Measurements from ENCODE around the gene TRPM2. TPM values are rescaled to one million over a fixed set of nuclear protein-coding genes. Genes with fewer than 3 reads are reported as not detected.
"Not testable (repeated sequence)": the region's sequence is repeated elsewhere in the genome, so short reads cannot be mapped to it uniquely, and the experiment has no call there.

TRPM2 gene
- total and polyA plus RNA-seq, 8 donors, result 1.3 to 10.3 (median 2.4) TPM

GRCh38 chr21:44338971-44339910, 14.2 kb upstream of the TRPM2 start, which contains the start of gene CFAP410:
TSS of gene CFAP410 (minus strand) at chr21:44339390. CDS start at chr21:44339194, 196 bp downstream.
- Histone ChIP-seq H3K27ac (peak within 1 kb of the TSS; percentile 88 to 98 (median 93)), H3K4me1 (peaks cover 13 to 25% (median 19%) of the 10 kb centered on the region in 4 donors), H3K27me3 (no peaks in the 10 kb centered on the region), H3K4me3 (peak within 1 kb of the TSS; percentile 57 to 82 (median 66)), H3K9me3 (no peaks in the 10 kb centered on the region), H3K36me3 (peaks cover 5 to 28% (median 25%) of the 10 kb centered on the region in 4 donors)
- peak; percentile 94 to 98 for DNase-seq
- 0 to 1% (median 1%) methylated on average over 23 to 90 of the region's 90 CpGs for WGBS, 5 donors
- intact Hi-C loops (cut with DNase I; ENCODE audit: low total_unique reads), result no loop called here
- peak in 2 of 4 donors; percentile 74 to 86 for TF ChIP-seq POLR2A (IDR thresholded peaks at IDR 0.05)
- TF ChIP-seq POLR2AphosphoS5 (IDR thresholded peaks at IDR 0.05), result peak; percentile 98 to 100 (median 98)
- TF ChIP-seq EP300 (IDR thresholded peaks at IDR 0.05), result no peak
- TF ChIP-seq CTCF (IDR thresholded peaks at IDR 0.05), result no peak

- DNase-seq; intact Hi-C loops (cut with DNase I; ENCODE audit: low total_unique reads); H3K36me3 ChIP-seq; H3K4me3 ChIP-seq; H3K9me3 ChIP-seq; H3K27me3 ChIP-seq; H3K27ac ChIP-seq: not testable (repeated sequence)
- H3K4me1 ChIP-seq, result peaks cover 13 to 25% (median 19%) of the 10 kb centered on the region in 4 donors
- WGBS, 5 donors, result 43 to 61% (median 57%) methylated on average over 12 of the region's 12 CpGs
Observed at GRCh38 chr21:44341726-44342458, 11.5 kb upstream of the TRPM2 start.

- intact Hi-C loops (cut with DNase I; ENCODE audit: low total_unique reads); H3K36me3 ChIP-seq; DNase-seq; H3K9me3 ChIP-seq; H3K27ac ChIP-seq; H3K4me3 ChIP-seq: not testable (repeated sequence)
- WGBS, 5 donors, result 76 to 81% (median 79%) methylated on average over 8 of the region's 8 CpGs
- peaks cover 0 to 17% (median 0%) of the 10 kb centered on the region in 3 donors for H3K27me3 ChIP-seq
- H3K4me1 ChIP-seq, result peaks cover 12 to 18% (median 15%) of the 10 kb centered on the region in 4 donors
Observed at GRCh38 chr21:44342981-44343380, 10.4 kb upstream of the TRPM2 start.

GRCh38 chr21:44344541-44345183, 8.8 kb upstream of the TRPM2 start:
- H3K27me3 ChIP-seq, result peaks cover 5 to 34% (median 10%) of the 10 kb centered on the region in 3 donors
- no peaks in the 10 kb centered on the region for H3K9me3 ChIP-seq
- intact Hi-C loops (cut with DNase I; ENCODE audit: low total_unique reads), result no loop called here
- H3K27ac ChIP-seq, result no peak overlapping the region
- H3K4me3 ChIP-seq, result no peak overlapping the region
- DNase-seq, result no peak
- 74 to 91% (median 76%) methylated on average over 12 to 17 of the region's 17 CpGs for WGBS, 5 donors
- no peaks in the 10 kb centered on the region for H3K36me3 ChIP-seq
- TF ChIP-seq POLR2AphosphoS5 (IDR thresholded peaks at IDR 0.05), result no peak
- no peak for TF ChIP-seq POLR2A (IDR thresholded peaks at IDR 0.05)
- no peak for TF ChIP-seq EP300 (IDR thresholded peaks at IDR 0.05)
- TF ChIP-seq CTCF (IDR thresholded peaks at IDR 0.05), result no peak
- H3K4me1 ChIP-seq, result peaks cover 6 to 11% (median 9%) of the 10 kb centered on the region in 4 donors

GRCh38 chr21:44345495-44345894, 7.9 kb upstream of the TRPM2 start:
- Histone ChIP-seq H3K36me3 (no peaks in the 10 kb centered on the region), H3K27ac (no peak overlapping the region), H3K4me3 (no peak overlapping the region), H3K27me3 (peaks cover 10 to 42% (median 18%) of the 10 kb centered on the region in 3 donors), H3K4me1 (peaks cover 0 to 9% (median 7%) of the 10 kb centered on the region in 4 donors), H3K9me3 (no peaks in the 10 kb centered on the region)
- 58 to 68% (median 58%) methylated on average over 11 of the region's 11 CpGs for WGBS, 5 donors
- TF ChIP-seq POLR2AphosphoS5 (IDR thresholded peaks at IDR 0.05) (no peak), EP300 (IDR thresholded peaks at IDR 0.05) (no peak), POLR2A (IDR thresholded peaks at IDR 0.05) (no peak), CTCF (IDR thresholded peaks at IDR 0.05) (no peak)
- intact Hi-C loops (cut with DNase I; ENCODE audit: low total_unique reads), result no loop called here
- no peak for DNase-seq

Measured in stomach (tissue), 9 donors.